Heart left ventricle (tissue), 16 donors: Measurements from ENCODE around the gene PTPRZ1. TPM values are rescaled to one million over a fixed set of nuclear protein-coding genes. Genes with fewer than 3 reads are reported as not detected.

ENCODE experiments used
- ATAC-seq, 4 donors: fragments of 200-7000 bp; cut with Tn5 transposase; one replicate each; pipeline ENCODE4 v1.9.1; 2020 to 2022; ENCODE audit warnings: moderate library complexity in 4 of 4, mild to moderate bottlenecking in 3 of 4, moderate number of reproducible peaks in 1 of 4
- DNase-seq, 5 donors: peaks; one replicate each; pipeline ENCODE4 v3.0.0-alpha.2; 2020
- H3K27ac ChIP-seq, 12 donors: fragments of 200-600 bp; sonication (generic) in 4 of 12; one replicate each; pipeline versions ENCODE4 v1.5.0 to v1.8.0; 2016 to 2022; ENCODE audit warnings: mild to moderate bottlenecking in 2 of 12
- H3K27me3 ChIP-seq, 9 donors: fragments of 200-600 bp; sonication (generic) in 2 of 9; one replicate each; pipeline versions ENCODE4 v1.5.1 to v1.8.0; 2016 to 2022; ENCODE audit warnings: mild to moderate bottlenecking in 3 of 9
- H3K36me3 ChIP-seq, 9 donors: fragments of 200-600 bp; sonication (generic) in 2 of 9; one replicate each; pipeline versions ENCODE4 v1.5.0 to v1.8.0; 2018 to 2022; ENCODE audit warnings: mild to moderate bottlenecking in 2 of 9
- H3K4me1 ChIP-seq, 12 donors: fragments of 200-600 bp; sonication (generic) in 4 of 12; one replicate each; pipeline versions ENCODE4 v1.5.0 to v1.8.0; 2016 to 2022; ENCODE audit warnings: mild to moderate bottlenecking in 3 of 12
- H3K4me3 ChIP-seq, 12 donors: fragments of 200-600 bp; sonication (generic) in 4 of 12; one replicate each; pipeline versions ENCODE4 v1.5.0 to v1.8.0; 2017 to 2022; ENCODE audit warnings: mild to moderate bottlenecking in 9 of 12, moderate library complexity in 4 of 12
- H3K9me3 ChIP-seq, 12 donors: fragments of 200-600 bp; sonication (generic) in 4 of 12; one replicate each; pipeline versions ENCODE4 v1.5.0 to v1.8.0; 2016 to 2022; ENCODE audit warnings: mild to moderate bottlenecking in 1 of 12
- POLR2A ChIP-seq, 2 donors: fragments of 450-650 bp; IDR thresholded peaks; one replicate each; pipeline ENCODE4 v1.6.1; 2017; ENCODE audit warnings: antibody characterized with exemption in 2 of 2, mild to moderate bottlenecking in 2 of 2, moderate library complexity in 2 of 2
- WGBS, 4 donors: extraction: QIAGEN DNeasy Blood & Tissue Kit in 2 of 4; methylation state at CpG; one replicate each; pipeline versions ENCODE4 v1.1.5 to v1.1.7; 2013 to 2018; 5-methylcytosine and 5-hydroxymethylcytosine counted together
- intact Hi-C, 10 donors: fragments of 100-400 bp; cut with DNase I; formaldehyde crosslinking; loops; one replicate each; pipeline versions ENCODE4 v1.11.1 to v1.14.2; 2022
- polyA plus RNA-seq, 2 donors: library from polyadenylated mRNA; stranded (reverse); fragments of 200-250 nt; gene quantifications; one replicate each; pipeline ENCODE4 v1.2.3, GENCODE V29; 2013
- total RNA-seq, 9 donors: library from RNA; depleted of rRNA in 2 of 9; stranded (reverse); fragments of >200 nt in 2 of 9; fragmentation: NEBNext Ultra II Directional in 3 of 9; extraction: Animal tissue kit (Norgen Biotek cat#: 25700) in 3 of 9; gene quantifications; one replicate each; pipeline versions ENCODE4 v1.1.0 to v1.2.4, GENCODE V29; 2016 to 2023
- TF ChIP-seq, protein P1 (sequence below), 12 donors: fragments of 200-600 bp; sonication (generic) in 4 of 12; IDR thresholded peaks; one replicate each; pipeline versions ENCODE4 v1.5.0 to v1.8.0; 2018 to 2022; ENCODE audit warnings: antibody characterized with exemption in 12 of 12, mild to moderate bottlenecking in 5 of 12
- donor health status: ischemic (EF 13 %, LVEDD 7.1; RV severe dilation, severe dysfunction).
- donor health status: healthy with polysubstance abuse.
- donor health status: DM: no; HTN: yes; CAD: no.
- donor health status: DM: no; HTN: no; CAD: no.
- donor health status: ischemic (EF 25% LVEDD 6.9; RV normal size, moderate dysfunction).
- donor health status: ischemic (EF 25% LVEDD 5.7; RV mildly dilated, moderate dysfunction).
- donor health status: healthy.
- donor health status: DM: yes; HTN: yes; CAD: no.
- donor health status: ischemic (EF 35%, LVEDD 5.7; RV mildly dilated, moderate dysfunction).
- donor health status: nonischemic (EF 11% LVEDD 7.7; RV severe dilation, severe dysfunction).
- donor health status: DM: yes; HTN: yes; CAD: no.
- donor health status: PGD.
- donor health status: ischemic (EF 29% LVEDD 5.4; RV normal size, mild dysfunction).
- donor health status: nonischemic (EF 23%, LVEDD 6.1; RV moderate dilation, normal function).

The PTPRZ1 gene
- total and polyA plus RNA-seq, 11 donors = 0.27 to 4.8 (median 0.45) TPM

DNA sequence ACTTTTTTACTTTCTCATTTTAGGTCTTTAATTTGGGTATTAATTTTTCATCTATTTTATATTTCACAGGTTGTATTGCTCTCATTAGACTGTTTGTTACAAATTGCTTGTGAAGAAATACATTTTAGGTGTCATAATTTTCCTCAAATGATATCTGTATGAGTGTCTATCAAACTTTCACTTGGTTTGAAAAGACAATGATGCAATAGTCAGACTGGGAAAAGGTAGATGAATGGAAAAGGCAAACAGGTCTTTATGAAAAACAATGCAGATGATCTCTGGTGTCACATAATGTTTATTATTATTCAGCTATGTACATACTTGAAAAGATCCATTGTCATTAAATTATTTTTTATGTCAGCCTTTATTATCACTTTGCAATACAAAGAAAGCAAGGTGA lies 80.2 kb downstream of the PTPRZ1 start:
- TF ChIP-seq, protein P1, sequence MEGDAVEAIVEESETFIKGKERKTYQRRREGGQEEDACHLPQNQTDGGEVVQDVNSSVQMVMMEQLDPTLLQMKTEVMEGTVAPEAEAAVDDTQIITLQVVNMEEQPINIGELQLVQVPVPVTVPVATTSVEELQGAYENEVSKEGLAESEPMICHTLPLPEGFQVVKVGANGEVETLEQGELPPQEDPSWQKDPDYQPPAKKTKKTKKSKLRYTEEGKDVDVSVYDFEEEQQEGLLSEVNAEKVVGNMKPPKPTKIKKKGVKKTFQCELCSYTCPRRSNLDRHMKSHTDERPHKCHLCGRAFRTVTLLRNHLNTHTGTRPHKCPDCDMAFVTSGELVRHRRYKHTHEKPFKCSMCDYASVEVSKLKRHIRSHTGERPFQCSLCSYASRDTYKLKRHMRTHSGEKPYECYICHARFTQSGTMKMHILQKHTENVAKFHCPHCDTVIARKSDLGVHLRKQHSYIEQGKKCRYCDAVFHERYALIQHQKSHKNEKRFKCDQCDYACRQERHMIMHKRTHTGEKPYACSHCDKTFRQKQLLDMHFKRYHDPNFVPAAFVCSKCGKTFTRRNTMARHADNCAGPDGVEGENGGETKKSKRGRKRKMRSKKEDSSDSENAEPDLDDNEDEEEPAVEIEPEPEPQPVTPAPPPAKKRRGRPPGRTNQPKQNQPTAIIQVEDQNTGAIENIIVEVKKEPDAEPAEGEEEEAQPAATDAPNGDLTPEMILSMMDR (IDR thresholded peaks at IDR 0.05) = no peak
- TF ChIP-seq POLR2A (IDR thresholded peaks at IDR 0.05) = no peak
- H3K4me3 ChIP-seq = no peak overlapping the region
- no peak for DNase-seq
- no peaks in the 10 kb centered on the region for H3K9me3 ChIP-seq
- no peaks in the 10 kb centered on the region for H3K27me3 ChIP-seq
- no peaks in the 10 kb centered on the region for H3K36me3 ChIP-seq
- no peak for ATAC-seq
- H3K27ac ChIP-seq = no peak overlapping the region
- no peaks in the 10 kb centered on the region for H3K4me1 ChIP-seq
- intact Hi-C loops = no loop called here

DNA sequence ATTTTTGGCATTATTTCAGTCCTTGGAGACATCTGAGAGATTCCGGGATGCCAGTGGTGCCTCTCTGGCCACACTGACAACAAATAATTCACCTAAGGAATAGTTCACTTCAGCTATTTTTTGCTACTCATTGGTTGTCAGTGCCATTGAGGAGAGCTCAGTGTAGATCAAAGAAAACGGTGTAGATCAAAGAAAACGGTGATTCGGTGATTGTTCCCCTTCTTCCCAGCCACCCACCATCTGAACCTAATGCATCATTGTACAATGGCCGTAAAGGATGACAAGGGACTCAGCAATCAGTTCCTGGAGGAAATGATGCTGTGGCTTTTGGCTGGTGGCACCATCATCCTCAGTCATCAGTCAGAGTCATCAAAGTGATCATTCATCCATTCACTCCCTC lies 80.6 kb downstream of the PTPRZ1 start:
- no peak for TF ChIP-seq POLR2A (IDR thresholded peaks at IDR 0.05)
- TF ChIP-seq, protein P1 (IDR thresholded peaks at IDR 0.05) = no peak
- DNase-seq (no peak), ATAC-seq (no peak)
- no peaks in the 10 kb centered on the region for H3K9me3 ChIP-seq
- whole genome bisulfite sequencing, 4 donors = 82 to 90% (median 86%) methylated on average over 5 of the region's 5 CpGs
- H3K27me3 ChIP-seq = no peaks in the 10 kb centered on the region
- H3K36me3 ChIP-seq = no peaks in the 10 kb centered on the region
- no peaks in the 10 kb centered on the region for H3K4me1 ChIP-seq
- H3K4me3 ChIP-seq = no peak overlapping the region
- no peak overlapping the region for H3K27ac ChIP-seq
- intact Hi-C loops = no loop called here

DNA sequence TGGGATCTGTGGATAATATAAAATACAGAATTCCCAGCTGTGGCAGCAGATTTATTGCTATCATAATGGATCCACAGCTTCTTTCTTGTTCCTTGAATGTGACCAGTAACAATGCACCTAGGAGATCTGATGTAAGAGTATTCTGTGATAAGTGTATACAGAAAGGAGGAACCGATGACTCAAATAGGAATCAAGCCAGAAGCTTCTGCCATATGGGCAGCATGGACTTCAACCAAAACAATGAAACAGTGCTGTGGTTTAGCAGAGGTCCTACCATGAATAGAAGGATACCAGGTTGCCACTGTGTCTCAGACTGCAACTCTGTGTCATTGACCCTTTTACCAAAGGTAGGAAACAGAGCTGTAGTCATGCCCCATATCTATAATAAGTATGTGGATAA lies 81.8 kb downstream of the PTPRZ1 start:
- no peak overlapping the region for H3K27ac ChIP-seq
- DNase-seq = no peak
- H3K9me3 ChIP-seq = no peaks in the 10 kb centered on the region
- ATAC-seq = no peak
- no peaks in the 10 kb centered on the region for H3K36me3 ChIP-seq
- H3K27me3 ChIP-seq = no peaks in the 10 kb centered on the region
- no peak overlapping the region for H3K4me3 ChIP-seq
- H3K4me1 ChIP-seq = no peaks in the 10 kb centered on the region
- TF ChIP-seq POLR2A (IDR thresholded peaks at IDR 0.05) = no peak
- TF ChIP-seq, protein P1 (IDR thresholded peaks at IDR 0.05) = no peak
- intact Hi-C loops = no loop called here
- WGBS, 4 donors = 81 to 96% (median 85%) methylated on average over 1 of the region's 1 CpG

DNA sequence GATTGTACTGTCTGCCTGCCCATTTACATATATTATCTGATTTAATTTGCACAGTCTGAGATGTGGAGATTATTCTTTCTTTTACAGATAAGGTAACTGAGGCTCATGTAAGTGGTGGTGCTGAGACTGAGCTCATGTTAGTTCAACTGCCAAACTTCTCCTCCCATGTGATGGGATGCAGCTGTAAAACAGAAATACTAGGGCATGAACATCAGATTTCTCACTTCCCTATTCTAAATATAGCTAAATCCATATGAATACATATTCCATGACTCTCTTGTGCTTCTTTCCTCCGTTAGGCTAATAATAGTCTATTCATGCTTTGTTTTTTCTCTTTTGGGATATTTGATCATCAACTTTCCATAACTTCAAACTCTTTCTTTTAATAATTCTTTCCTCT lies 84.7 kb downstream of the PTPRZ1 start:
- no peaks in the 10 kb centered on the region for H3K36me3 ChIP-seq
- no peaks in the 10 kb centered on the region for H3K9me3 ChIP-seq
- H3K27me3 ChIP-seq = no peaks in the 10 kb centered on the region
- TF ChIP-seq, protein P1 (IDR thresholded peaks at IDR 0.05) = no peak
- no peak for TF ChIP-seq POLR2A (IDR thresholded peaks at IDR 0.05)
- intact Hi-C loops = no loop called here
- no peaks in the 10 kb centered on the region for H3K4me1 ChIP-seq
- H3K4me3 ChIP-seq = no peak overlapping the region
- DNase-seq (no peak), ATAC-seq (no peak)
- no peak overlapping the region for H3K27ac ChIP-seq
- 29 to 47% (median 33%) methylated on average over 1 of the region's 1 CpG for WGBS, 4 donors
